Prostate gland (tissue), 2 donors: Measurements from ENCODE around the gene TTC23.

Source experiments
- POLR2A ChIP-seq: fragments of 450-650 bp; IDR thresholded peaks from one replicate; pipeline ENCODE4 v1.6.1; 2016; ENCODE audit warnings: antibody characterized with exemption, mild to moderate bottlenecking
- TF ChIP-seq, protein P1 (sequence below), 4 experiments: fragments of 200-600 bp in 2 of 4; fragments of 450-650 bp in 2 of 4; sonication (generic) in 2 of 4; IDR thresholded peaks; 1 replicate in 3 of 4; 2 replicates in 1 of 4; pipeline ENCODE4 v1.5.1; 2016 to 2019; ENCODE audit warnings: antibody characterized with exemption in 4 of 4, mild to moderate bottlenecking in 2 of 4, moderate library complexity in 2 of 4

DNA sequence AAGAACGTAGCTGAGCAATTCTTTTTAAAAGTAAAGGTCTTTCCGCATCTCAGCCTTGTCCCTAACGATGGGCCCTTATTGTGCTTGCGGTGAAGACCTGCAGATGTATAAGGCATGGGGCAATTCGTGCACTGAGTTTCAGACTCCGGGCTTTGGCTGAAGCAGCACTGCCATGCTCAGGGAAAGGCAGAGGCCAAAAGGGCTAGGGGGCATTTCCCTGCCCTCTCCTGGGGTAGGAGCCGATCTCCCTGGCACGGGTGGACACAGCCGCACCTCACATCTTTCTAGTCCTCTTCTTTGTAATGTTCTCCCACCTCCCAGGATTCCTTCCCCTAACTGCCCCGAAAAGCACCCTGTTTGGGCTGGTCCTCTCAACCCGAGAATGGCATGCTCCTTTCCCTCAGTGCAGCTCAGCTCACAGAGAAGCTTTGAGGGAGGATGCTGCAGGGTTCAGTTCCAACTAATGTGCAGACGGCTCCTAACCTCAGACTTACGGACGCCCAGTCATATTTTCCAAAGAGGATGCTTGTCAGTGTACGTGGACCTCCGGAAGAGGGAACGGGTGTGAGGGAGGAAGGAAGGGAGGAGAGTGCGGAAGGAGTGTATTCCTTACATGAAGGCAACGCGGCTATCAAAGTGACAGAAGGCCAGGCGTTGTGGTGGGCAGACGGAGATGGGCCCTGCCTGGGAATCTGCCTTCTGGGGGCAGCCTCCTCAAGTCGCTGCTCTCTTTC is 83.3 kb downstream of the TTC23 start:
- no peak for TF ChIP-seq POLR2A
- TF ChIP-seq, protein P1, sequence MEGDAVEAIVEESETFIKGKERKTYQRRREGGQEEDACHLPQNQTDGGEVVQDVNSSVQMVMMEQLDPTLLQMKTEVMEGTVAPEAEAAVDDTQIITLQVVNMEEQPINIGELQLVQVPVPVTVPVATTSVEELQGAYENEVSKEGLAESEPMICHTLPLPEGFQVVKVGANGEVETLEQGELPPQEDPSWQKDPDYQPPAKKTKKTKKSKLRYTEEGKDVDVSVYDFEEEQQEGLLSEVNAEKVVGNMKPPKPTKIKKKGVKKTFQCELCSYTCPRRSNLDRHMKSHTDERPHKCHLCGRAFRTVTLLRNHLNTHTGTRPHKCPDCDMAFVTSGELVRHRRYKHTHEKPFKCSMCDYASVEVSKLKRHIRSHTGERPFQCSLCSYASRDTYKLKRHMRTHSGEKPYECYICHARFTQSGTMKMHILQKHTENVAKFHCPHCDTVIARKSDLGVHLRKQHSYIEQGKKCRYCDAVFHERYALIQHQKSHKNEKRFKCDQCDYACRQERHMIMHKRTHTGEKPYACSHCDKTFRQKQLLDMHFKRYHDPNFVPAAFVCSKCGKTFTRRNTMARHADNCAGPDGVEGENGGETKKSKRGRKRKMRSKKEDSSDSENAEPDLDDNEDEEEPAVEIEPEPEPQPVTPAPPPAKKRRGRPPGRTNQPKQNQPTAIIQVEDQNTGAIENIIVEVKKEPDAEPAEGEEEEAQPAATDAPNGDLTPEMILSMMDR (IDR thresholded peaks at IDR 0.05) = no peak
